ENCODE data around the gene RAPGEF2. TPM values are rescaled to one million over a fixed set of nuclear protein-coding genes. Genes with fewer than 3 reads are reported as not detected.

The RAPGEF2 gene
- total RNA-seq, 1 experiment from 2014 or later = 17.6 TPM

DNA sequence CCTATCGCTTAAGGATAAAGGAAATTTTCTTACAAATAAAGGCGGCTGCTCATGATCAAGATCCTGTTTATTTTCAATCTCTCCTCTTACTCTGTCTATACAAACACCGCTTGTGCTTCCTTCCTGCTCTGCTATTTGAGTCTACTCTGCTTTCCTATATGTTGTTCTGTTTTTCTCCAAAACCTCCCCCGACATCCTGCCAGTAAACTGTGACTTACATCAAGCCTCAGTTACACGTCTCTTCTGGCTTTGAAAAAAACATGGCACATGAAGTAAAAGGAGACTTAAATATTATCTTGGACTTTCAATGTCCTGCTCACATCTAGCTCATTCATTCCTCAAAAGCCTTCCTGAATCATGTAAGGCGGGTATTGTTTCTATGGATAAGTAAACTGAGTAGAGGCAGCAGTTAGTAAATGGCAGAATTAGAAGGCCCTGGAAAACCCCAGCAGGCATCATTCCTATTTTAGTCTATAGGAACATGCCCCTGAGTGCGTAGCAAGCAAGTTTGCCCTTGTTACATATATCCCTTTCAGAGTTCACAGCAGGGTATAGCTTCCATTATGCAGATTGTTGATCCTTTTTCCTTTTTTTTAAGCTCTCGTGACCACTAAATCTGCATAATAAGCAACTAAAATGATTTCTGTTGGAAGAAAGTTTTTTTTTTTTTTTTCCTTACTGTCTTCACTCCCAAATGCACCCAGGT is 280.1 kb downstream of the RAPGEF2 start:
- in situ Hi-C loops (cut with HindIII; ENCODE audit: low pct_unique_long_range_greater_than_20kb, low sequenced_read_pairs) = no loop called here
- BruUV-seq (replicated peaks) = no TSS peak
- intact Hi-C loops (cut with micrococcal nuclease; ENCODE audit: unreplicated experiment) = no loop called here
- Histone ChIP-seq H3K9me3 (ENCODE audit: control insufficient read depth, insufficient read depth, low read depth, low read length) (no peaks in the 10 kb centered on the region), H3K4me1 (ENCODE audit: control insufficient read depth, insufficient read depth, low read length) (no peaks in the 10 kb centered on the region), H3K4me3 (ENCODE audit: low read depth in 2 of 2, low read length in 2 of 2) (no peak overlapping the region), H3K27ac (ENCODE audit: low read length) (no peak overlapping the region), H3K27me3 (ENCODE audit: control insufficient read depth, insufficient read depth, low read length) (no peaks in the 10 kb centered on the region), H3K36me3 (ENCODE audit: control insufficient read depth, insufficient read depth, low read length) (no peaks in the 10 kb centered on the region)
- POLR2A ChIA-PET = no interaction called here
- ATAC-seq (no peak), DNase-seq (ENCODE audit: low read depth, low spot score) (no peak)
- CTCF ChIA-PET = no interaction called here
- no peak for TF ChIP-seq POLR2AphosphoS5 (IDR thresholded peaks at IDR 0.05; ENCODE audit: low read depth, low read length)
- TF ChIP-seq, protein P1, sequence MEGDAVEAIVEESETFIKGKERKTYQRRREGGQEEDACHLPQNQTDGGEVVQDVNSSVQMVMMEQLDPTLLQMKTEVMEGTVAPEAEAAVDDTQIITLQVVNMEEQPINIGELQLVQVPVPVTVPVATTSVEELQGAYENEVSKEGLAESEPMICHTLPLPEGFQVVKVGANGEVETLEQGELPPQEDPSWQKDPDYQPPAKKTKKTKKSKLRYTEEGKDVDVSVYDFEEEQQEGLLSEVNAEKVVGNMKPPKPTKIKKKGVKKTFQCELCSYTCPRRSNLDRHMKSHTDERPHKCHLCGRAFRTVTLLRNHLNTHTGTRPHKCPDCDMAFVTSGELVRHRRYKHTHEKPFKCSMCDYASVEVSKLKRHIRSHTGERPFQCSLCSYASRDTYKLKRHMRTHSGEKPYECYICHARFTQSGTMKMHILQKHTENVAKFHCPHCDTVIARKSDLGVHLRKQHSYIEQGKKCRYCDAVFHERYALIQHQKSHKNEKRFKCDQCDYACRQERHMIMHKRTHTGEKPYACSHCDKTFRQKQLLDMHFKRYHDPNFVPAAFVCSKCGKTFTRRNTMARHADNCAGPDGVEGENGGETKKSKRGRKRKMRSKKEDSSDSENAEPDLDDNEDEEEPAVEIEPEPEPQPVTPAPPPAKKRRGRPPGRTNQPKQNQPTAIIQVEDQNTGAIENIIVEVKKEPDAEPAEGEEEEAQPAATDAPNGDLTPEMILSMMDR (IDR thresholded peaks at IDR 0.05) = no peak
- TF ChIP-seq SIN3A (IDR thresholded peaks at IDR 0.05; ENCODE audit: borderline replicate concordance, insufficient read depth, low read depth, low read length) = no peak
- TF ChIP-seq, protein P2, sequence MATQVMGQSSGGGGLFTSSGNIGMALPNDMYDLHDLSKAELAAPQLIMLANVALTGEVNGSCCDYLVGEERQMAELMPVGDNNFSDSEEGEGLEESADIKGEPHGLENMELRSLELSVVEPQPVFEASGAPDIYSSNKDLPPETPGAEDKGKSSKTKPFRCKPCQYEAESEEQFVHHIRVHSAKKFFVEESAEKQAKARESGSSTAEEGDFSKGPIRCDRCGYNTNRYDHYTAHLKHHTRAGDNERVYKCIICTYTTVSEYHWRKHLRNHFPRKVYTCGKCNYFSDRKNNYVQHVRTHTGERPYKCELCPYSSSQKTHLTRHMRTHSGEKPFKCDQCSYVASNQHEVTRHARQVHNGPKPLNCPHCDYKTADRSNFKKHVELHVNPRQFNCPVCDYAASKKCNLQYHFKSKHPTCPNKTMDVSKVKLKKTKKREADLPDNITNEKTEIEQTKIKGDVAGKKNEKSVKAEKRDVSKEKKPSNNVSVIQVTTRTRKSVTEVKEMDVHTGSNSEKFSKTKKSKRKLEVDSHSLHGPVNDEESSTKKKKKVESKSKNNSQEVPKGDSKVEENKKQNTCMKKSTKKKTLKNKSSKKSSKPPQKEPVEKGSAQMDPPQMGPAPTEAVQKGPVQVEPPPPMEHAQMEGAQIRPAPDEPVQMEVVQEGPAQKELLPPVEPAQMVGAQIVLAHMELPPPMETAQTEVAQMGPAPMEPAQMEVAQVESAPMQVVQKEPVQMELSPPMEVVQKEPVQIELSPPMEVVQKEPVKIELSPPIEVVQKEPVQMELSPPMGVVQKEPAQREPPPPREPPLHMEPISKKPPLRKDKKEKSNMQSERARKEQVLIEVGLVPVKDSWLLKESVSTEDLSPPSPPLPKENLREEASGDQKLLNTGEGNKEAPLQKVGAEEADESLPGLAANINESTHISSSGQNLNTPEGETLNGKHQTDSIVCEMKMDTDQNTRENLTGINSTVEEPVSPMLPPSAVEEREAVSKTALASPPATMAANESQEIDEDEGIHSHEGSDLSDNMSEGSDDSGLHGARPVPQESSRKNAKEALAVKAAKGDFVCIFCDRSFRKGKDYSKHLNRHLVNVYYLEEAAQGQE (IDR thresholded peaks at IDR 0.05; ENCODE audit: insufficient read depth in 1 of 2, low read depth in 2 of 2, low read length in 1 of 2) = no peak
- no peak for TF ChIP-seq TCF7L2 (IDR thresholded peaks at IDR 0.05; ENCODE audit: low read depth, low read length)

GRCh38 chr4:159383562-159383931 is 280.7 kb downstream of the RAPGEF2 start:
- no peaks in the 10 kb centered on the region for H3K9me3 ChIP-seq (ENCODE audit: control insufficient read depth, insufficient read depth, low read depth, low read length)
- in situ Hi-C loops (cut with HindIII; ENCODE audit: low pct_unique_long_range_greater_than_20kb, low sequenced_read_pairs) = no loop called here
- DNase-seq (ENCODE audit: low read depth, low spot score) (no peak), ATAC-seq (no peak)
- TF ChIP-seq, protein P2 (IDR thresholded peaks at IDR 0.05; ENCODE audit: insufficient read depth in 1 of 2, low read depth in 2 of 2, low read length in 1 of 2) = no peak
- TF ChIP-seq POLR2AphosphoS5 (IDR thresholded peaks at IDR 0.05; ENCODE audit: low read depth, low read length) (no peak), TCF7L2 (IDR thresholded peaks at IDR 0.05; ENCODE audit: low read depth, low read length) (no peak), SIN3A (IDR thresholded peaks at IDR 0.05; ENCODE audit: borderline replicate concordance, insufficient read depth, low read depth, low read length) (no peak)
- TF ChIP-seq, protein P1 (IDR thresholded peaks at IDR 0.05) = no peak
- H3K27ac ChIP-seq (ENCODE audit: low read length) = no peak overlapping the region
- H3K4me3 ChIP-seq (ENCODE audit: low read depth in 2 of 2, low read length in 2 of 2) = no peak overlapping the region
- intact Hi-C loops (cut with micrococcal nuclease; ENCODE audit: unreplicated experiment) = no loop called here
- H3K4me1 ChIP-seq (ENCODE audit: control insufficient read depth, insufficient read depth, low read length) = no peaks in the 10 kb centered on the region
- no peaks in the 10 kb centered on the region for H3K27me3 ChIP-seq (ENCODE audit: control insufficient read depth, insufficient read depth, low read length)
- no TSS peak for BruUV-seq (replicated peaks)
- no peaks in the 10 kb centered on the region for H3K36me3 ChIP-seq (ENCODE audit: control insufficient read depth, insufficient read depth, low read length)
- CTCF ChIA-PET = no interaction called here
- POLR2A ChIA-PET = no interaction called here

Measured in Panc1 (cell line).